ENCODE results near the gene SLC30A1. TPM values are rescaled to one million over a fixed set of nuclear protein-coding genes. Genes with fewer than 3 reads are reported as not detected.

The SLC30A1 gene
- total and polyA plus RNA-seq, 2 experiments from 2014 or later = 23.0 to 46.9 TPM

DNA sequence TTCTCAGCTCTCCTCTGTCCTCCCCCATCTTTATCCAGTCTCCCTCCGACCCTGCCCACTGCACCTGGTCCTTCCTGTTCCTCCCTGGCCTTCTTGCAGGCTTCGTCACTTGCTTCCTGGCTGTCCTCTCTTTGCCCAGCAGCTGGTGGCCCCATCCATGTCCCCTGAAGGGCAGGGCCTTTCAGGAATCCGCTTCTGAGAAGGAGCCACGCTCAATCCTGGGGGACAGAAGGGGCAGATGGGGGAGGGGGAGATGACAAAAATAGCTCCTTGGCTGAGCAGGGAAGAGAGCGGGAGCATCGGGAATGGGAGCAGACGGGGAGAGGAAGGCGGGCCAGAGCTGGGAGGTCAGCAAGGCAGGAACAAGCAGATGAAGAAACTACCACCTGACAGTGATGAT is 40.7 kb downstream of the SLC30A1 start:
- Histone ChIP-seq H3K36me3 (ENCODE audit: low read depth) (no peaks in the 10 kb centered on the region), H2AFZ (no peak overlapping the region), H3K4me2 (ENCODE audit: unreplicated experiment) (no peak overlapping the region), H4K20me1 (ENCODE audit: insufficient read depth) (no peaks in the 10 kb centered on the region), H3K4me3 (no peak overlapping the region), H3K4me1 (ENCODE audit: insufficient read depth) (no peaks in the 10 kb centered on the region; the same call in 1 of the 2 replicates), H3K9me3 (ENCODE audit: low read depth) (no peaks in the 10 kb centered on the region), H3K79me2 (ENCODE audit: insufficient read depth) (no peaks in the 10 kb centered on the region), H3K9me2 (ENCODE audit: insufficient read depth) (no peaks in the 10 kb centered on the region), H3K27ac (no peak overlapping the region), H3K27me3 (replicated peaks; ENCODE audit: insufficient read depth) (no peaks in the 10 kb centered on the region), H3F3A (ENCODE audit: insufficient read depth) (no peaks in the 10 kb centered on the region), H3K9ac (no peak overlapping the region)
- TF ChIP-seq EZH2 (IDR thresholded peaks at IDR 0.05; ENCODE audit: insufficient read depth, poor library complexity, severe bottlenecking) (no peak), EZH2phosphoT487 (IDR thresholded peaks at IDR 0.05; ENCODE audit: insufficient read depth, low read depth) (no peak)
- WGBS, 2 experiments (ENCODE audit: low coverage in 1 of 2, low lambda C conversion rate in 2 of 2, missing lambda C conversion rate in 2 of 2) = 74 to 85% methylated on average over 4 to 8 of the region's 8 CpGs
- DNase-seq = no peak
- in situ Hi-C loops (cut with MboI) = no loop called here

DNA sequence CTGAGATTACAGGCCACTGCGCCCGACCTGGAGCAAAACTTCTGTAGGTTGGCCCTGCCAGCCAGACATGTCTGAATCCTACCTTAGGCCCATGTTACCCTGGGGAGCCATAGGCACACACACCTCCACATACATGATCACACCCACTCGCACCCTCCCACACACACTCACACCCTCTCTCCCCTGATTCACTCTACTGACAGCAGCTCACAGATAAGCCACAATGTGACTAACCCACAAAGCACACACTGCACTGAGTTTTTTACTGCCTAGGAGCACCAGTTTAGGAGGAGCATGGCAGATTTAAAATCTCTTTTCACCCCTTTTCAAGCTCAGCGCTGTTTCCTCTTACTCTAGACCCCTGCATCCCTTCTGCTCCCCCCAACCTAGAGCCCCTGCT is 41.7 kb downstream of the SLC30A1 start:
- DNase-seq = peak; percentile 38
- H2AFZ ChIP-seq = no peak overlapping the region
- H3K27ac ChIP-seq = no peak overlapping the region
- H3K9me2 ChIP-seq (ENCODE audit: insufficient read depth) = no peaks in the 10 kb centered on the region
- H3K4me1 ChIP-seq (ENCODE audit: insufficient read depth) = no peaks in the 10 kb centered on the region; the same call in 1 of the 2 replicates
- H3K79me2 ChIP-seq (ENCODE audit: insufficient read depth) = no peaks in the 10 kb centered on the region
- H4K20me1 ChIP-seq (ENCODE audit: insufficient read depth) = no peaks in the 10 kb centered on the region
- H3F3A ChIP-seq (ENCODE audit: insufficient read depth) = no peaks in the 10 kb centered on the region
- no peak for TF ChIP-seq EZH2phosphoT487 (IDR thresholded peaks at IDR 0.05; ENCODE audit: insufficient read depth, low read depth)
- no peak for TF ChIP-seq EZH2 (IDR thresholded peaks at IDR 0.05; ENCODE audit: insufficient read depth, poor library complexity, severe bottlenecking)
- H3K4me2 ChIP-seq (ENCODE audit: unreplicated experiment) = no peak overlapping the region
- in situ Hi-C loops (cut with MboI) = no loop called here
- H3K4me3 ChIP-seq = no peak overlapping the region
- WGBS, 2 experiments (ENCODE audit: low coverage in 1 of 2, low lambda C conversion rate in 2 of 2, missing lambda C conversion rate in 2 of 2) = 76 to 87% methylated on average over 4 of the region's 4 CpGs
- no peaks in the 10 kb centered on the region for H3K36me3 ChIP-seq (ENCODE audit: low read depth)
- no peaks in the 10 kb centered on the region for H3K9me3 ChIP-seq (ENCODE audit: low read depth)
- no peaks in the 10 kb centered on the region for H3K27me3 ChIP-seq (replicated peaks; ENCODE audit: insufficient read depth)
- 0 out of 2 replicates have a peak overlapping the region, but pooled peaks have one; percentile 7 for H3K9ac ChIP-seq

DNA sequence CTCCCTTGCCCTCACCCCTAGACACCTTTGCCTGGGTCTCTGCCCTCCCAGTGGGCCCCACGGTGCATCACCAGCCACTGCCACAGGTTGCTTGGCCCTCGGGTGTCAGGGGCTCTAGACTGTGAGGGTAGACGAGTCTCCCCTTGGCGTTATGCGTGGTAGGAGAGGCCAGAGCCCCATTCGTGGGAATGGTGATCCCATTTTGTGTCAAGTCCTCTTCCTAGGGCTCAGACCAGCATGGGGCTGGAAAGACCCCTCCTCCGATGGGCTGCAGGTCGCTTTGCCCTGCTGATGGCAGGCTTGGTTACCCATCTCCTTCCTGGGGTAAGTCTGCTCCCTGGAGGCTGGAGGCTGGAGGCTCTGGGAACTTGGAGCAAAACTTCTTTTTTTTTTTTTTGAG is 42.4 kb downstream of the SLC30A1 start:
- Histone ChIP-seq H2AFZ (no peak overlapping the region), H3K9me2 (ENCODE audit: insufficient read depth) (no peaks in the 10 kb centered on the region), H3K27me3 (replicated peaks; ENCODE audit: insufficient read depth) (no peaks in the 10 kb centered on the region), H3F3A (ENCODE audit: insufficient read depth) (no peaks in the 10 kb centered on the region), H4K20me1 (ENCODE audit: insufficient read depth) (no peaks in the 10 kb centered on the region), H3K27ac (no peak overlapping the region), H3K4me2 (ENCODE audit: unreplicated experiment) (no peak overlapping the region), H3K9ac (no peak overlapping the region), H3K79me2 (ENCODE audit: insufficient read depth) (no peaks in the 10 kb centered on the region), H3K4me1 (ENCODE audit: insufficient read depth) (no peaks in the 10 kb centered on the region; the same call in 1 of the 2 replicates), H3K4me3 (no peak overlapping the region), H3K9me3 (ENCODE audit: low read depth) (no peaks in the 10 kb centered on the region), H3K36me3 (ENCODE audit: low read depth) (no peaks in the 10 kb centered on the region)
- 60 to 64% methylated on average over 8 of the region's 8 CpGs for WGBS, 2 experiments (ENCODE audit: low coverage in 1 of 2, low lambda C conversion rate in 2 of 2, missing lambda C conversion rate in 2 of 2)
- no peak for TF ChIP-seq EZH2 (IDR thresholded peaks at IDR 0.05; ENCODE audit: insufficient read depth, poor library complexity, severe bottlenecking)
- TF ChIP-seq EZH2phosphoT487 (IDR thresholded peaks at IDR 0.05; ENCODE audit: insufficient read depth, low read depth) = no peak
- no peak for DNase-seq
- in situ Hi-C loops (cut with MboI) = no loop called here

DNA sequence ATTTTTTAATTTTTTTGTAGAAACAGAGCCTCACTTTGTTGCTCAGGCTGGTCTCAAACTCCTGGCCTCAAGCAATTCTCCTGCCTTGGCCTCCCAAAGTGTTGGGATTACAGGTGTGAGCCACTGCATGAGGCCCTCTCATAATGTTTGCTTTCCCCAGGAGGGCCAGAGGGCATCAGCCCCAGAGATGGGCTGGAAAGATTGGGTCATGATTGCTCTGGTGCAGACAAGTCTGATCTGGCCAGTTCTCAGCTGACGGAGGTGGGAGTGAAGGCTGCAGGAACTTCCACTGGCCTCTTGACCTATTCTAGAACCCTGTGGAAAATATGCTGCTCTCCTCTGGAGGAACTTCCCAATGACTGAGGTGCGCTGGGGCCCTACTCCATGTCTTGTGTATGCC is 43.6 kb downstream of the SLC30A1 start:
- H3K9me2 ChIP-seq (ENCODE audit: insufficient read depth) = no peaks in the 10 kb centered on the region
- H3K36me3 ChIP-seq (ENCODE audit: low read depth) = no peaks in the 10 kb centered on the region
- no peaks in the 10 kb centered on the region for H3K27me3 ChIP-seq (replicated peaks; ENCODE audit: insufficient read depth)
- DNase-seq = no peak
- H2AFZ ChIP-seq = no peak overlapping the region
- no peak overlapping the region for H3K4me2 ChIP-seq (ENCODE audit: unreplicated experiment)
- no peak overlapping the region for H3K27ac ChIP-seq
- no peaks in the 10 kb centered on the region for H3K79me2 ChIP-seq (ENCODE audit: insufficient read depth)
- H3K9ac ChIP-seq = no peak overlapping the region
- no peak for TF ChIP-seq EZH2 (IDR thresholded peaks at IDR 0.05; ENCODE audit: insufficient read depth, poor library complexity, severe bottlenecking)
- no peak for TF ChIP-seq EZH2phosphoT487 (IDR thresholded peaks at IDR 0.05; ENCODE audit: insufficient read depth, low read depth)
- H3K4me3 ChIP-seq = no peak overlapping the region
- no peaks in the 10 kb centered on the region for H3K9me3 ChIP-seq (ENCODE audit: low read depth)
- in situ Hi-C loops (cut with MboI) = no loop called here
- 69 to 79% methylated on average over 2 of the region's 2 CpGs for WGBS, 2 experiments (ENCODE audit: low coverage in 1 of 2, low lambda C conversion rate in 2 of 2, missing lambda C conversion rate in 2 of 2)
- no peaks in the 10 kb centered on the region for H3F3A ChIP-seq (ENCODE audit: insufficient read depth)
- no peaks in the 10 kb centered on the region for H4K20me1 ChIP-seq (ENCODE audit: insufficient read depth)
- H3K4me1 ChIP-seq (ENCODE audit: insufficient read depth) = no peaks in the 10 kb centered on the region; the same call in 1 of the 2 replicates
